H1 (cell line): Measurements from ENCODE around the gene IER5. TPM values are rescaled to one million over a fixed set of nuclear protein-coding genes. Genes with fewer than 3 reads are reported as not detected.

Experiments used
- CTCF ChIA-PET: fragments of 300-600 bp; sonication (Branson Sonifier 250); formaldehyde crosslinking; loops from one replicate; lab custom pipeline; 2021; ENCODE audit not compliant: partially characterized antibody; lab: Charles Lee
- POLR2A ChIA-PET: fragments of 300-600 bp; sonication (Branson Sonifier 250); formaldehyde crosslinking; loops from one replicate; lab custom pipeline; 2021; ENCODE audit warnings: inconsistent platforms; ENCODE audit not compliant: partially characterized antibody; lab: Charles Lee
- DNase-seq, 2 experiments: peaks; one replicate each; pipeline versions ENCODE4 v3.0.0 to v3.0.0-alpha.2; 2010 to 2022; ENCODE audit warnings: low spot score in 2 of 2, low read depth in 1 of 2, mixed read lengths in 1 of 2
- FAIRE-seq: peaks from 2 replicates; lab custom pipeline; 2011; peaks lifted over from hg19 to GRCh38; lab: Jason Lieb, UNC
- H2AFZ ChIP-seq: 2 replicates; pipeline ENCODE4 v1.8.1; 2012; ENCODE audit warnings: low read length, inconsistent platforms
- H2AK5ac ChIP-seq: 2 replicates; pipeline ENCODE4 v1.6.1; 2013; ENCODE audit warnings: low read depth, low read length
- H2BK120ac ChIP-seq: replicated peaks from 2 replicates; pipeline ENCODE3; 2013; ENCODE audit warnings: low read depth, low read length, inconsistent platforms
- H2BK12ac ChIP-seq: 2 replicates; pipeline ENCODE4 v1.6.1; 2013; ENCODE audit warnings: low read depth, low read length
- H2BK15ac ChIP-seq: 2 replicates; pipeline ENCODE4 v1.6.1; 2013; ENCODE audit warnings: low read length
- H2BK20ac ChIP-seq: 2 replicates; pipeline ENCODE4 v1.6.1; 2013; ENCODE audit warnings: low read length
- H2BK5ac ChIP-seq: 2 replicates; pipeline ENCODE4 v1.6.1; 2013; ENCODE audit warnings: low read depth, low read length
- H3K14ac ChIP-seq: 2 replicates; pipeline ENCODE4 v1.6.1; 2013; ENCODE audit warnings: inconsistent platforms; ENCODE audit not compliant: insufficient read length
- H3K18ac ChIP-seq: 2 replicates; pipeline ENCODE4 v1.6.1; 2013; ENCODE audit warnings: low read length; ENCODE audit errors: extremely low read depth
- H3K23ac ChIP-seq: 2 replicates; pipeline ENCODE4 v1.6.1; 2013; ENCODE audit warnings: inconsistent platforms; ENCODE audit not compliant: insufficient read length
- H3K23me2 ChIP-seq: 2 replicates; pipeline ENCODE4 v1.6.1; 2013; ENCODE audit warnings: low read depth, low read length
- H3K27ac ChIP-seq: 2 replicates; pipeline ENCODE4 v1.6.1; 2011; ENCODE audit warnings: low read depth, low read length, inconsistent platforms
- H3K27me3 ChIP-seq, 4 experiments: replicated peaks in 1 of 4; 1 replicate in 1 of 4; 2 replicates in 3 of 4; pipeline versions ENCODE4 v1.6.1 to v1.8.1; 2011 to 2013; ENCODE audit warnings: low read length in 3 of 4, mild to moderate bottlenecking in 3 of 4, inconsistent platforms in 2 of 4, mixed read lengths in 2 of 4, moderate library complexity in 1 of 4; ENCODE audit not compliant: control insufficient read depth in 3 of 4, insufficient read depth in 3 of 4; ENCODE audit errors: extremely low read depth in 1 of 4
- H3K36me3 ChIP-seq, 4 experiments: 2 replicates each; pipeline versions ENCODE4 v1.6.1 to v1.8.1; 2011 to 2013; ENCODE audit warnings: mild to moderate bottlenecking in 4 of 4, low read length in 3 of 4, moderate library complexity in 2 of 4, control low read depth in 1 of 4, inconsistent platforms in 1 of 4; ENCODE audit not compliant: insufficient read depth in 4 of 4, control insufficient read depth in 2 of 4
- H3K4ac ChIP-seq: replicated peaks from 2 replicates; pipeline ENCODE3; 2013; ENCODE audit warnings: low read length, low read depth, mixed read lengths, inconsistent platforms; ENCODE audit not compliant: insufficient read length
- H3K4me1 ChIP-seq, 4 experiments: replicated peaks in 1 of 4; 1 replicate in 1 of 4; 2 replicates in 3 of 4; pipeline versions ENCODE4 v1.6.1 to v1.8.1; 2011 to 2013; ENCODE audit warnings: low read length in 3 of 4, inconsistent platforms in 2 of 4, mixed read lengths in 1 of 4; ENCODE audit not compliant: insufficient read depth in 4 of 4, control insufficient read depth in 3 of 4
- H3K4me2 ChIP-seq, 2 experiments: 2 replicates each; pipeline versions ENCODE4 v1.6.1 to v1.8.1; 2011 to 2013; ENCODE audit warnings: low read depth in 2 of 2, low read length in 2 of 2, control low read depth in 1 of 2, inconsistent platforms in 1 of 2, mild to moderate bottlenecking in 1 of 2; ENCODE audit not compliant: insufficient read depth in 1 of 2
- H3K4me3 ChIP-seq, 4 experiments: fragments of 200-600, 300-600 bp in 1 of 4; sonication (generic), shearing (Covaris generic), sonication (Bioruptor Twin) in 1 of 4; 2 replicates each; pipeline versions ENCODE4 v1.5.1 to v1.8.1; 2011 to 2016; ENCODE audit warnings: low read length in 4 of 4, low read depth in 3 of 4, control low read depth in 2 of 4, inconsistent platforms in 2 of 4, mild to moderate bottlenecking in 2 of 4, mixed read lengths in 1 of 4, moderate library complexity in 1 of 4; ENCODE audit not compliant: insufficient read depth in 2 of 4; ENCODE audit errors: extremely low read depth in 1 of 4
- H3K56ac ChIP-seq: replicated peaks from 2 replicates; pipeline ENCODE3; 2013; ENCODE audit warnings: low read depth, mild to moderate bottlenecking, mixed read lengths, low read length, inconsistent platforms; ENCODE audit not compliant: insufficient read length
- H3K79me1 ChIP-seq: 2 replicates; pipeline ENCODE4 v1.6.1; 2013; ENCODE audit warnings: low read depth, low read length, control low read depth
- H3K79me2 ChIP-seq, 2 experiments: 2 replicates each; pipeline versions ENCODE4 v1.6.1 to v1.8.1; 2012 to 2013; ENCODE audit warnings: low read length in 2 of 2, mild to moderate bottlenecking in 2 of 2, inconsistent platforms in 1 of 2; ENCODE audit not compliant: insufficient read depth in 2 of 2, control insufficient read depth in 1 of 2
- H3K9ac ChIP-seq, 4 experiments: replicated peaks in 1 of 4; 1 replicate in 1 of 4; 2 replicates in 3 of 4; pipeline versions ENCODE4 v1.6.1 to v1.8.1; 2011 to 2013; ENCODE audit warnings: low read depth in 3 of 4, low read length in 3 of 4, control low read depth in 2 of 4, mild to moderate bottlenecking in 2 of 4, moderate library complexity in 2 of 4, inconsistent platforms in 1 of 4; ENCODE audit errors: extremely low read depth in 1 of 4
- H3K9me3 ChIP-seq, 2 experiments: 2 replicates each; pipeline versions ENCODE4 v1.6.1 to v1.8.1; 2012 to 2013; ENCODE audit warnings: mild to moderate bottlenecking in 2 of 2, moderate library complexity in 2 of 2, control low read depth in 1 of 2, inconsistent platforms in 1 of 2, low read depth in 1 of 2, low read length in 1 of 2, mixed read lengths in 1 of 2; ENCODE audit not compliant: insufficient read depth in 2 of 2
- H4K20me1 ChIP-seq, 2 experiments: replicated peaks in 1 of 2; 2 replicates each; pipeline versions ENCODE3 to v1.8.1; 2011 to 2013; ENCODE audit warnings: inconsistent platforms in 2 of 2, low read length in 2 of 2, mild to moderate bottlenecking in 1 of 2; ENCODE audit not compliant: insufficient read depth in 2 of 2, control insufficient read depth in 1 of 2
- H4K5ac ChIP-seq: 2 replicates; pipeline ENCODE4 v1.6.1; 2013; ENCODE audit warnings: low read length, low read depth, mixed read lengths, inconsistent platforms; ENCODE audit not compliant: insufficient read length
- H4K8ac ChIP-seq: 2 replicates; pipeline ENCODE4 v1.8.0; 2013; ENCODE audit warnings: mild to moderate bottlenecking, moderate library complexity, low read length, inconsistent platforms; ENCODE audit not compliant: insufficient read depth; ENCODE audit errors: extremely low read depth
- H4K91ac ChIP-seq: replicated peaks from 2 replicates; pipeline ENCODE3; 2013; ENCODE audit warnings: low read length, mixed read lengths, inconsistent platforms; ENCODE audit not compliant: insufficient read length
- PHF8 ChIP-seq: fragments of 200-600 bp; sonication (generic); conservative IDR thresholded peaks from 2 replicates; pipeline ENCODE4 v1.7.1; 2012; ENCODE audit warnings: low read depth, mild to moderate bottlenecking, inconsistent platforms, low read length, moderate library complexity
- RAD21 ChIP-seq, 2 experiments: IDR thresholded peaks in 1 of 2; conservative IDR thresholded peaks in 1 of 2; 2 replicates each; pipeline ENCODE4 v1.6.1; 2011; ENCODE audit warnings: low read depth in 2 of 2, low read length in 2 of 2, improper control_type of control experiment in 1 of 2, inconsistent platforms in 1 of 2, mild to moderate bottlenecking in 1 of 2, moderate library complexity in 1 of 2
- SIX5 ChIP-seq: IDR thresholded peaks from 2 replicates; pipeline ENCODE4 v1.6.1; 2011; ENCODE audit warnings: mild to moderate bottlenecking, low read depth, low read length
- WGBS, 2 experiments: shearing (Covaris generic) in 1 of 2; methylation state at CpG; one replicate each; pipeline versions ENCODE4 v1.1.6 to v1.1.7; 2013 to 2015; ENCODE audit warnings: low lambda C conversion rate in 2 of 2, mixed read lengths in 2 of 2, inconsistent platforms in 1 of 2, low coverage in 1 of 2, missing lambda C conversion rate in 1 of 2; ENCODE audit not compliant: insufficient replicate concordance in 2 of 2, insufficient coverage in 1 of 2, insufficient read length in 1 of 2; ENCODE audit errors: extremely low coverage in 1 of 2, missing lambda C conversion rate in 1 of 2; 5-methylcytosine and 5-hydroxymethylcytosine counted together
- polyA plus RNA-seq, 7 experiments: library from polyadenylated mRNA; depleted of rRNA in 3 of 7; stranded (reverse) in 5 of 7; unstranded in 2 of 7; fragments of >200 nt in 5 of 7; fragments of 200-250 nt in 2 of 7; gene quantifications; 1 replicate in 5 of 7; 2 replicates in 1 of 7; 4 replicates in 1 of 7; pipeline versions ENCODE4 v1.2.1 to v1.2.3, GENCODE V29; 2011 to 2013; ENCODE audit warnings: missing spikeins in 2 of 7, mixed read lengths in 2 of 7
- total RNA-seq: library from RNA; stranded (reverse); fragmentation: NEBNext Ultra II Directional; extraction: Animal tissue kit (Norgen Biotek cat#: 25700); gene quantifications from 2 replicates; pipeline ENCODE4 v1.2.1, GENCODE V29; 2021

The IER5 gene
- total and polyA plus RNA-seq, 2 of the 8 experiments (the other 6 are each of a cell fraction or from before 2014, with no cell fraction given), result 3.5 to 7.7 TPM

- Histone ChIP-seq H3K27me3 (peaks cover 0 to 32% (median 16%) of the 10 kb centered on the region in 4 experiments; a peak in 5 of 7 replicates), H3K4me2 (no peak overlapping the region), H3K4me3 (no peak overlapping the region), H3K79me2 (peaks cover 0 to 29% of the 10 kb centered on the region in 2 experiments; a peak in 2 of 4 replicates), H2BK5ac (no peak overlapping the region), H4K91ac (no peak overlapping the region), H3K4me1 (peaks cover 9 to 26% (median 23%) of the 10 kb centered on the region in 4 experiments), H3K23me2 (peaks cover 7% of the 10 kb centered on the region), H2AFZ (no peak overlapping the region), H3K23ac (no peak overlapping the region), H2AK5ac (no peak overlapping the region), H3K27ac (no peak overlapping the region), H3K14ac (no peak overlapping the region), H3K4ac (no peak overlapping the region), H3K56ac (no peak overlapping the region), H2BK12ac (no peak overlapping the region), H4K5ac (no peak overlapping the region), H3K9ac (no peak overlapping the region), H2BK15ac (no peak overlapping the region), H2BK120ac (no peak overlapping the region), H3K18ac (no peak overlapping the region), H3K79me1 (no peaks in the 10 kb centered on the region), H4K8ac (no peak overlapping the region), H2BK20ac (no peak overlapping the region), H3K36me3 (no peaks in the 10 kb centered on the region), H4K20me1 (peaks cover 18 to 21% of the 10 kb centered on the region in 2 experiments), H3K9me3 (no peaks in the 10 kb centered on the region)
- 71% methylated on average over 7 of the region's 7 CpGs; no CpG with 5 or more reads in 1 of the 2 experiments for WGBS, 2 experiments
- ChIA-PET POLR2A (interaction anchor here (0.9 to 14.2 kb wide), 3 partner anchors 5 to 71 kb away, joined by 3 to 253 read pairs (median 4); partner anchors contain the start of genes IER5 and STX6), CTCF (interaction anchor here (0.6 to 12.3 kb wide), 7 partner anchors 10 to 46 kb away, joined by 3 to 115 read pairs (median 3); no protein-coding TSS in a partner anchor)
- no peak for DNase-seq
- FAIRE-seq, result no peak
- no peak for TF ChIP-seq PHF8
- no peak for TF ChIP-seq SIX5
- peak in 1 of 2 experiments; percentile 4; a peak in 1 of 4 replicates for TF ChIP-seq RAD21 (IDR thresholded peaks at IDR 0.05 in 1 of 2, conservative IDR thresholded peaks at IDR 0.05 in 1 of 2; ENCODE audit: low read depth in 2 of 2, low read length in 2 of 2)
These were observed 6.1 kb downstream of the IER5 start for GRCh38 chr1:181094416-181095212.
